Stimulated activated naive CD8-positive, alpha-beta T cell treated with anti-CD3 and anti-CD28 coated beads, Interleukin-15, Interleukin-2, amounts not matched to agents 100 ng/mL and 50 ng/mL, for 24 hours (primary cell): ENCODE results near the gene RGS10.
"Not testable (repeated sequence)": the region's sequence is repeated elsewhere in the genome, so short reads cannot be mapped to it uniquely, and the experiment has no call there.

Experiments
- H3K27ac Mint-ChIP-seq: one replicate; pipeline ENCODE4 v1.8.0; 2021; ENCODE audit warnings: mild to moderate bottlenecking, mixed read lengths
- H3K27me3 Mint-ChIP-seq: one replicate; pipeline ENCODE4 v1.8.0; 2021; ENCODE audit warnings: mixed read lengths
- H3K36me3 Mint-ChIP-seq: one replicate; pipeline ENCODE4 v1.8.0; 2021; ENCODE audit warnings: low read depth, mixed read lengths
- H3K4me1 Mint-ChIP-seq: one replicate; pipeline ENCODE4 v1.8.0; 2021; ENCODE audit warnings: low read depth, mixed read lengths
- H3K4me3 Mint-ChIP-seq: one replicate; pipeline ENCODE4 v1.8.0; 2021; ENCODE audit warnings: mild to moderate bottlenecking, mixed read lengths
- H3K9me3 Mint-ChIP-seq: one replicate; pipeline ENCODE4 v1.8.0; 2021; ENCODE audit warnings: mixed read lengths

RGS10 gene

GRCh38 chr10:119543814-119544642 is 1.5 kb upstream of the RGS10 start:
- H3K9me3 Mint-ChIP-seq = no peaks in the 10 kb centered on the region
- peak overlapping the region; percentile 88 for H3K4me3 Mint-ChIP-seq
- H3K27ac Mint-ChIP-seq = peak overlapping the region; percentile 92
- peaks cover 13% of the 10 kb centered on the region for H3K36me3 Mint-ChIP-seq
- H3K4me1 Mint-ChIP-seq = peaks cover 30% of the 10 kb centered on the region
- peaks cover 10% of the 10 kb centered on the region for H3K27me3 Mint-ChIP-seq

GRCh38 chr10:119542988-119543813 is 682 bp upstream of the RGS10 start:
- H3K4me3 Mint-ChIP-seq = peak overlapping the region; percentile 88
- peak overlapping the region; percentile 92 for H3K27ac Mint-ChIP-seq
- H3K36me3 Mint-ChIP-seq = peaks cover 13% of the 10 kb centered on the region
- no peaks in the 10 kb centered on the region for H3K9me3 Mint-ChIP-seq
- H3K27me3 Mint-ChIP-seq = peaks cover 6% of the 10 kb centered on the region
- peaks cover 38% of the 10 kb centered on the region for H3K4me1 Mint-ChIP-seq

- Mint-ChIP-seq H3K36me3 (peaks cover 20% of the 10 kb centered on the region), H3K4me3 (peak overlapping the region; percentile 88), H3K27ac (peak overlapping the region; percentile 84), H3K9me3 (no peaks in the 10 kb centered on the region), H3K4me1 (peaks cover 53% of the 10 kb centered on the region), H3K27me3 (peaks cover 6% of the 10 kb centered on the region)
Observed at GRCh38 chr10:119541459-119542356, 811 bp downstream of the RGS10 start.

- peaks cover 5% of the 10 kb centered on the region for H3K27me3 Mint-ChIP-seq
- peaks cover 27% of the 10 kb centered on the region for H3K36me3 Mint-ChIP-seq
- H3K4me1 Mint-ChIP-seq = peaks cover 59% of the 10 kb centered on the region
- H3K4me3 Mint-ChIP-seq = peak overlapping the region; percentile 88
- no peaks in the 10 kb centered on the region for H3K9me3 Mint-ChIP-seq
- peak overlapping the region; percentile 84 for H3K27ac Mint-ChIP-seq
Observed at GRCh38 chr10:119541046-119541445, 1.5 kb downstream of the RGS10 start.

- H3K27ac Mint-ChIP-seq = peak overlapping the region; percentile 94
- H3K4me1 Mint-ChIP-seq = peaks cover 70% of the 10 kb centered on the region
- peaks cover 37% of the 10 kb centered on the region for H3K36me3 Mint-ChIP-seq
- no peaks in the 10 kb centered on the region for H3K9me3 Mint-ChIP-seq
- H3K27me3 Mint-ChIP-seq = no peaks in the 10 kb centered on the region
- peak overlapping the region; percentile 88 for H3K4me3 Mint-ChIP-seq
Observed at GRCh38 chr10:119540038-119540437, 2.5 kb downstream of the RGS10 start.

- Mint-ChIP-seq H3K27ac (peak overlapping the region; percentile 94), H3K9me3 (no peaks in the 10 kb centered on the region)
Observed at GRCh38 chr10:119539359-119539825, 3.1 kb downstream of the RGS10 start.

DNA sequence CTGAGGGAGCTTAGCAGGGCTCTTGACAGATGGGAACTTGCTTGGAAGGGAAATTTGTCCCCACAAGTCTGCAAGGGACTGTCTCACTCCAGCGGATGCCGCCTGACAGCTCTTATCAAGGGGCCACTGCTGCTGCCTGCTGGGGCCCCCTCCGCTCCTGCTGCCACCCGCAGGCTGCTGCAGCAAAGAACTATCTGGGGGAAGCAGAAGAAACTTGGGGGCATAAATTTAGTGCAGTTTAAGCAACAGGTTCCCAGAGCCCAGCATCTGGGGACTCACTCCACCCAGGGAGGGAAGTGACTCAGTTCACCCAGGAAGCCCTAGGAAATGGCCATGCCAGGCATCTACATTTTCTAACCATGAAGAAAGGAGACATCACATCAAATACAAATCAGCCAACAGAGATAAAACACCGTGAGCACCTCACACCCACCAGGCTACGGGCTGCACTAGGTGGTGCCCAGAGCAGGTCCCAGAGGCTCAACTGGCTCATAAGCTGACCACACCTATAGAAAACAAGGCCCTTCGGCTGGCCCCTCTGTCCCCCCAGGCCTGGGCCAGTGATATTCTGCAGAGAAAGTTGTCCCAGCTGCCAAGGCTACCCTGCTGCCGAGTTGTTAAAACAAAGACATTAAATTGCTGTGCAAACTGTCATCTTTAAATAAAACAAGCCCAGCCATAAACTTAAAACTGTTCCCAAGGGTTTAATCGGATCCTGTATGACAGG is 3.7 kb downstream of the RGS10 start:
- no peaks in the 10 kb centered on the region for H3K27me3 Mint-ChIP-seq
- H3K27ac Mint-ChIP-seq = peak overlapping the region; percentile 94
- H3K4me1 Mint-ChIP-seq = peaks cover 80% of the 10 kb centered on the region
- peaks cover 41% of the 10 kb centered on the region for H3K36me3 Mint-ChIP-seq
- H3K9me3 Mint-ChIP-seq = no peaks in the 10 kb centered on the region
- H3K4me3 Mint-ChIP-seq = peak overlapping the region; percentile 88

More at GRCh38 chr10:119539359-119539825, 3.1 kb downstream of the RGS10 start:
- H3K36me3 Mint-ChIP-seq = peaks cover 41% of the 10 kb centered on the region
- peaks cover 76% of the 10 kb centered on the region for H3K4me1 Mint-ChIP-seq
- H3K27me3 Mint-ChIP-seq = no peaks in the 10 kb centered on the region
- H3K4me3 Mint-ChIP-seq = peak overlapping the region; percentile 88

GRCh38 chr10:119537953-119538630 is 4.4 kb downstream of the RGS10 start:
- H3K27me3 Mint-ChIP-seq = no peaks in the 10 kb centered on the region
- H3K36me3 Mint-ChIP-seq = peaks cover 46% of the 10 kb centered on the region
- H3K4me1 Mint-ChIP-seq = peaks cover 82% of the 10 kb centered on the region
- H3K27ac Mint-ChIP-seq = peak overlapping the region; percentile 94
- H3K9me3 Mint-ChIP-seq = no peaks in the 10 kb centered on the region
- H3K4me3 Mint-ChIP-seq = peak overlapping the region; percentile 88

GRCh38 chr10:119536508-119537025 is 6.0 kb downstream of the RGS10 start:
- Mint-ChIP-seq H3K27me3 (no peaks in the 10 kb centered on the region), H3K4me1 (peaks cover 98% of the 10 kb centered on the region), H3K9me3 (no peaks in the 10 kb centered on the region), H3K27ac (peak overlapping the region; percentile 94), H3K36me3 (peaks cover 55% of the 10 kb centered on the region), H3K4me3 (peak overlapping the region; percentile 67)

DNA sequence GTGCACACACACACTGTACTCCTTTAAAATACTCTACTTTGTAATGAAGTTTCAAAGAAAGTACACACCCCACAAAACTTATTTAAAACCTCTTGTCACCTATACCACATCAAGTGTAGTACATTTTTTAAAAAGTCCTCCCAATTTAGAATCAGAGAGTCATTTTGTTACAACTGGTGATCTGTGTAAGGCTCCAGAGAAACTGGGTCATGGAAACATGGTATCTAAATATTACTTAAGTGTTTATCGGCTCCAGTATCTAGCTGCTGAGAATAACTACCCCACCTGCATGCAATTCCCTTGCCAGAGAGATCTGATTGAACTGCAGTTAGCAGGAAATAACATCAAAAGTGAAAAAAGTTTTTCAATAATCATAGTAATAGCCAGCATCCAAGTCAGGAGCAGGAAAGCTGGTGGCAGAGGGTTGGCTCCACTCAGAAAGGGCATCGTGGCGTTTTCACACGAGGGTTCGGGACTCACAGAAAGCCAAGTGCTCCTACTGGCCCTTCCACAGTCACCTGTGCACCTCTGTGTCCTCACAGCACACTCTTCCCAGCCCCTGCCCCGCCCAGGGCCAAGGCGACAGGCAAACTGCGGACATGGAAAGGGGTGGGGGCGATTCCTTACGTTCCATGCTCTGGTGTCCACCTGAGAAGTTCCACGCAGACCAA is 6.5 kb downstream of the RGS10 start:
- Mint-ChIP-seq H3K4me1 (peaks cover 98% of the 10 kb centered on the region), H3K9me3 (no peaks in the 10 kb centered on the region), H3K36me3 (peaks cover 56% of the 10 kb centered on the region), H3K27me3 (no peaks in the 10 kb centered on the region), H3K4me3 (peak overlapping the region; percentile 67), H3K27ac (peak overlapping the region; percentile 94)

GRCh38 chr10:119535305-119535704 is 7.2 kb downstream of the RGS10 start:
- peaks cover 53% of the 10 kb centered on the region for H3K36me3 Mint-ChIP-seq
- H3K4me1 Mint-ChIP-seq = peaks cover 98% of the 10 kb centered on the region
- H3K4me3 Mint-ChIP-seq = peak overlapping the region; percentile 67
- H3K27me3 Mint-ChIP-seq = no peaks in the 10 kb centered on the region
- peak overlapping the region; percentile 94 for H3K27ac Mint-ChIP-seq
- no peaks in the 10 kb centered on the region for H3K9me3 Mint-ChIP-seq

DNA sequence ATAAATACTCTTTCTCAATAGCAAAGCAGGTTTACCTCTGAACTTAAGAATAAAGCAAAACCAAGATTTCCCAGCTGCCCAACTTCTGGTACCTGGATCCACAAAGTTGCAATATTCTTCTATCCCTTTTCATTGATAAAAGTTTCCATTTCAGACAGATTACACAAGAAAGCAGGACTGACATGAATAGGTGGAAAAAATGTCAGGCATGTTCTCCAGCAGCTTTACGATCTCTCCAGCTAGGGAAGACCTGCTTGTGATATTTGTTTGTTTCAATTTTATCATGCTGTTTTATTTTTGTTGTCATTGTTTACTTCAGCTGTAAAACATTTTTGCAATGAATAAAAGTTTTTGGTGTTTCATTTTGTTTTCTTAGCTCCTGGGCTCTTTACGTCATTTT is 9.0 kb downstream of the RGS10 start:
- peak overlapping the region; percentile 68 for H3K27ac Mint-ChIP-seq

DNA sequence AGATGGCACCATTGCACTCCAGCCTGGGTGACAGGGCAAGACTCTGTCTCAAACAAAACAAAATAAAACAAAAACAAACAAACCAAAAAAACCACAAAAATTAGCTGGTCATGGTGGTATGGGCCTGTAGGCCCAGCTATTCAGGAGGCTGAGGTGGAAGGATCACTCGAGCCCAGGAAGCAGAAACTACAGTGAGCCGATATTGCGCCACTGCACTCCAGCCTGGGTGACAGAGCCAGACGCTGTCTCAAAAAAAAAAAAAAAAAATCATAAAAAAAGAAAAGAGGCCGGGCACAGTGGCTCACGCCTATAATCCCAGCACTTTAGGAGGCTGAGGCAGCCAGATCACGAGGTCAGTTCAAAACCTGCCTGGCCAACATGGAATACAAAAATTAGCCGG is 9.7 kb downstream of the RGS10 start:
- H3K4me1 Mint-ChIP-seq = peaks cover 94% of the 10 kb centered on the region
- H3K27ac Mint-ChIP-seq = peak overlapping the region; percentile 68
- not testable (repeated sequence) for H3K27me3 Mint-ChIP-seq, H3K4me3 Mint-ChIP-seq, H3K9me3 Mint-ChIP-seq
- H3K36me3 Mint-ChIP-seq = peaks cover 60% of the 10 kb centered on the region

More for the DNA sequence above, 9.0 kb downstream of the RGS10 start:
- peaks cover 53% of the 10 kb centered on the region for H3K36me3 Mint-ChIP-seq
- H3K4me3 Mint-ChIP-seq = peak overlapping the region; percentile 41
- no peaks in the 10 kb centered on the region for H3K9me3 Mint-ChIP-seq
- H3K27me3 Mint-ChIP-seq = no peaks in the 10 kb centered on the region
- peaks cover 94% of the 10 kb centered on the region for H3K4me1 Mint-ChIP-seq
